Measurements from ENCODE around the gene FLOT2.
"Not testable (repeated sequence)": the region's sequence is repeated elsewhere in the genome, so short reads cannot be mapped to it uniquely, and the experiment has no call there.

The FLOT2 gene

GRCh38 chr17:28873839-28874238 is 23.7 kb downstream of the FLOT2 start:
- DNase-seq (ENCODE audit: low spot score), result no peak

- DNase-seq (ENCODE audit: low spot score), result no peak
Measured at GRCh38 chr17:28871056-28871579, 26.4 kb downstream of the FLOT2 start.

GRCh38 chr17:28867276-28867675 is 30.3 kb downstream of the FLOT2 start:
- DNase-seq (ENCODE audit: low spot score), result no peak

GRCh38 chr17:28865946-28866752 is 31.4 kb downstream of the FLOT2 start:
- DNase-seq (ENCODE audit: low spot score), result no peak

GRCh38 chr17:28864991-28865849 is 32.3 kb downstream of the FLOT2 start:
- DNase-seq (ENCODE audit: low spot score), result no peak

GRCh38 chr17:28863953-28864352 is 33.6 kb downstream of the FLOT2 start:
- no peak for DNase-seq (ENCODE audit: low spot score)

GRCh38 chr17:28862561-28862960 is 35.0 kb downstream of the FLOT2 start:
- no peak for DNase-seq (ENCODE audit: low spot score)

- no peak for DNase-seq (ENCODE audit: low spot score)
Measured at GRCh38 chr17:28861393-28862203, 35.9 kb downstream of the FLOT2 start.

GRCh38 chr17:28860363-28860808 is 37.1 kb downstream of the FLOT2 start:
- DNase-seq (ENCODE audit: low spot score), result no peak

- no peak for DNase-seq (ENCODE audit: low spot score)
Measured at GRCh38 chr17:28858801-28859355, 38.7 kb downstream of the FLOT2 start.

GRCh38 chr17:28857905-28858800 is 39.4 kb downstream of the FLOT2 start:
- DNase-seq (ENCODE audit: low spot score), result no peak

GRCh38 chr17:28856028-28856574 is 41.4 kb downstream of the FLOT2 start:
- no peak for DNase-seq (ENCODE audit: low spot score)

GRCh38 chr17:28855336-28855679 is 42.2 kb downstream of the FLOT2 start:
- no peak for DNase-seq (ENCODE audit: low spot score)

- DNase-seq (ENCODE audit: low spot score), result peak; percentile 84
Measured at GRCh38 chr17:28854457-28855335, 42.8 kb downstream of the FLOT2 start, which contains the start of gene ERAL1. TSS of gene ERAL1 (plus strand) at chr17:28855016. CDS start at chr17:28855035, 19 bp downstream.

GRCh38 chr17:28853295-28853694 is 44.2 kb downstream of the FLOT2 start:
- DNase-seq (ENCODE audit: low spot score), result no peak

- DNase-seq (ENCODE audit: low spot score), result no peak
Measured at GRCh38 chr17:28849281-28849680, 48.3 kb downstream of the FLOT2 start.

- not testable (repeated sequence) for DNase-seq (ENCODE audit: low spot score)
Measured at GRCh38 chr17:28848667-28849066, 48.9 kb downstream of the FLOT2 start.

- not testable (repeated sequence) for DNase-seq (ENCODE audit: low spot score)
Measured at GRCh38 chr17:28846699-28847098, 50.8 kb downstream of the FLOT2 start.

- DNase-seq (ENCODE audit: low spot score), result no peak
Measured at GRCh38 chr17:28846231-28846630, 51.3 kb downstream of the FLOT2 start.

Measured in COLO829 (cell line).